ENCODE data around the gene WDR1. TPM values are rescaled to one million over a fixed set of nuclear protein-coding genes. Genes with fewer than 3 reads are reported as not detected.

The WDR1 gene
- total and polyA plus RNA-seq, 2 of the 13 experiments (the other 11 are each of a cell fraction or from before 2014, with no cell fraction given), result 106 to 198 TPM

DNA sequence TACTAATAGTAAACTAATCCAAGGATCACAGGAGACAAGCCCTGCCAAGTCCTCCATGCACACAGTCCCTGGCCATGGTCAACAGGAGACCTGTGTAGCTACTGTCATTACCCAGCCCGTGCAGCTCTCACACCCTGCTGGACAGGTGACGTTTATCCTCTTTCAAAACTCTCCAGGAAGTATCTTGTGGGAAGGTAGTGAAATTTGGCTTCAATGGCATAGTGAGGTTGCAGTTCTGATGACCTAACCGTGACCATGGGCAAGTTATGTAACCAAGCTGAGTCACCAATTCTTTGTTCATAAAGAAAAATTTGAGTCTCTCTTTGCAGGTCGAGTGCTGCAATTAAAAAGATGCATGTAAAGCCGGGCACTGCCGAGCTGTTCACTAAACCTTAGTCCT, 84.0 kb downstream of the WDR1 start (continued):
- TF ChIP-seq, protein P1, sequence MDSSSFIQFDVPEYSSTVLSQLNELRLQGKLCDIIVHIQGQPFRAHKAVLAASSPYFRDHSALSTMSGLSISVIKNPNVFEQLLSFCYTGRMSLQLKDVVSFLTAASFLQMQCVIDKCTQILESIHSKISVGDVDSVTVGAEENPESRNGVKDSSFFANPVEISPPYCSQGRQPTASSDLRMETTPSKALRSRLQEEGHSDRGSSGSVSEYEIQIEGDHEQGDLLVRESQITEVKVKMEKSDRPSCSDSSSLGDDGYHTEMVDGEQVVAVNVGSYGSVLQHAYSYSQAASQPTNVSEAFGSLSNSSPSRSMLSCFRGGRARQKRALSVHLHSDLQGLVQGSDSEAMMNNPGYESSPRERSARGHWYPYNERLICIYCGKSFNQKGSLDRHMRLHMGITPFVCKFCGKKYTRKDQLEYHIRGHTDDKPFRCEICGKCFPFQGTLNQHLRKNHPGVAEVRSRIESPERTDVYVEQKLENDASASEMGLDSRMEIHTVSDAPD (CRISPR knock-in tag; IDR thresholded peaks at IDR 0.05), result no peak
- no peak for TF ChIP-seq BRD4 (CRISPR knock-in tag; IDR thresholded peaks at IDR 0.05)
- no peak for TF ChIP-seq AGO2 (optimal IDR thresholded peaks at IDR 0.05; ENCODE audit: low read depth, low read length)
- TF ChIP-seq RAD21 (CRISPR knock-in tag; IDR thresholded peaks at IDR 0.05), result no peak
- TF ChIP-seq, protein P2, sequence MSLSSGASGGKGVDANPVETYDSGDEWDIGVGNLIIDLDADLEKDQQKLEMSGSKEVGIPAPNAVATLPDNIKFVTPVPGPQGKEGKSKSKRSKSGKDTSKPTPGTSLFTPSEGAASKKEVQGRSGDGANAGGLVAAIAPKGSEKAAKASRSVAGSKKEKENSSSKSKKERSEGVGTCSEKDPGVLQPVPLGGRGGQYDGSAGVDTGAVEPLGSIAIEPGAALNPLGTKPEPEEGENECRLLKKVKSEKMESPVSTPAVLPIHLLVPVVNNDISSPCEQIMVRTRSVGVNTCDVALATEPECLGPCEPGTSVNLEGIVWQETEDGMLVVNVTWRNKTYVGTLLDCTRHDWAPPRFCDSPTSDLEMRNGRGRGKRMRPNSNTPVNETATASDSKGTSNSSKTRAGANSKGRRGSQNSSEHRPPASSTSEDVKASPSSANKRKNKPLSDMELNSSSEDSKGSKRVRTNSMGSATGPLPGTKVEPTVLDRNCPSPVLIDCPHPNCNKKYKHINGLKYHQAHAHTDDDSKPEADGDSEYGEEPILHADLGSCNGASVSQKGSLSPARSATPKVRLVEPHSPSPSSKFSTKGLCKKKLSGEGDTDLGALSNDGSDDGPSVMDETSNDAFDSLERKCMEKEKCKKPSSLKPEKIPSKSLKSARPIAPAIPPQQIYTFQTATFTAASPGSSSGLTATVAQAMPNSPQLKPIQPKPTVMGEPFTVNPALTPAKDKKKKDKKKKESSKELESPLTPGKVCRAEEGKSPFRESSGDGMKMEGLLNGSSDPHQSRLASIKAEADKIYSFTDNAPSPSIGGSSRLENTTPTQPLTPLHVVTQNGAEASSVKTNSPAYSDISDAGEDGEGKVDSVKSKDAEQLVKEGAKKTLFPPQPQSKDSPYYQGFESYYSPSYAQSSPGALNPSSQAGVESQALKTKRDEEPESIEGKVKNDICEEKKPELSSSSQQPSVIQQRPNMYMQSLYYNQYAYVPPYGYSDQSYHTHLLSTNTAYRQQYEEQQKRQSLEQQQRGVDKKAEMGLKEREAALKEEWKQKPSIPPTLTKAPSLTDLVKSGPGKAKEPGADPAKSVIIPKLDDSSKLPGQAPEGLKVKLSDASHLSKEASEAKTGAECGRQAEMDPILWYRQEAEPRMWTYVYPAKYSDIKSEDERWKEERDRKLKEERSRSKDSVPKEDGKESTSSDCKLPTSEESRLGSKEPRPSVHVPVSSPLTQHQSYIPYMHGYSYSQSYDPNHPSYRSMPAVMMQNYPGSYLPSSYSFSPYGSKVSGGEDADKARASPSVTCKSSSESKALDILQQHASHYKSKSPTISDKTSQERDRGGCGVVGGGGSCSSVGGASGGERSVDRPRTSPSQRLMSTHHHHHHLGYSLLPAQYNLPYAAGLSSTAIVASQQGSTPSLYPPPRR (CRISPR knock-in tag; IDR thresholded peaks at IDR 0.05; ENCODE audit: borderline replicate concordance), result no peak
- TF ChIP-seq NCOA5 (CRISPR knock-in tag; IDR thresholded peaks at IDR 0.05), result no peak
- TF ChIP-seq, protein P3, sequence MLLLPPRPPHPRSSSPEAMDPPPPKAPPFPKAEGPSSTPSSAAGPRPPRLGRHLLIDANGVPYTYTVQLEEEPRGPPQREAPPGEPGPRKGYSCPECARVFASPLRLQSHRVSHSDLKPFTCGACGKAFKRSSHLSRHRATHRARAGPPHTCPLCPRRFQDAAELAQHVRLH (CRISPR knock-in tag; IDR thresholded peaks at IDR 0.05; ENCODE audit: borderline replicate concordance, low read depth), result 0 out of 2 replicates have a peak, but pooled peaks have one; percentile 23
- TF ChIP-seq, protein P4, sequence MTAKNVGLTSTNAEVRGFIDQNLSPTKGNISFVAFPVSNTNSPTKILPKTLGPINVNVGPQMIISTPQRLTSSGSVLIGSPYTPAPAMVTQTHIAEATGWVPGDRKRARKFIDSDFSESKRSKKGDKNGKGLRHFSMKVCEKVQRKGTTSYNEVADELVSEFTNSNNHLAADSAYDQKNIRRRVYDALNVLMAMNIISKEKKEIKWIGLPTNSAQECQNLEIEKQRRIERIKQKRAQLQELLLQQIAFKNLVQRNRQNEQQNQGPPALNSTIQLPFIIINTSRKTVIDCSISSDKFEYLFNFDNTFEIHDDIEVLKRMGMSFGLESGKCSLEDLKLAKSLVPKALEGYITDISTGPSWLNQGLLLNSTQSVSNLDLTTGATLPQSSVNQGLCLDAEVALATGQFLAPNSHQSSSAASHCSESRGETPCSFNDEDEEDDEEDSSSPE (CRISPR knock-in tag; IDR thresholded peaks at IDR 0.05), result no peak
- TF ChIP-seq, protein P5, sequence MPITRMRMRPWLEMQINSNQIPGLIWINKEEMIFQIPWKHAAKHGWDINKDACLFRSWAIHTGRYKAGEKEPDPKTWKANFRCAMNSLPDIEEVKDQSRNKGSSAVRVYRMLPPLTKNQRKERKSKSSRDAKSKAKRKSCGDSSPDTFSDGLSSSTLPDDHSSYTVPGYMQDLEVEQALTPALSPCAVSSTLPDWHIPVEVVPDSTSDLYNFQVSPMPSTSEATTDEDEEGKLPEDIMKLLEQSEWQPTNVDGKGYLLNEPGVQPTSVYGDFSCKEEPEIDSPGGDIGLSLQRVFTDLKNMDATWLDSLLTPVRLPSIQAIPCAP (CRISPR knock-in tag; IDR thresholded peaks at IDR 0.05; ENCODE audit: low read depth), result no peak
- no peak for TF ChIP-seq RFX3 (CRISPR knock-in tag; IDR thresholded peaks at IDR 0.05)
- no peak for TF ChIP-seq FOXA3 (CRISPR knock-in tag; IDR thresholded peaks at IDR 0.05)
- TF ChIP-seq SAP130 (CRISPR knock-in tag; IDR thresholded peaks at IDR 0.05; ENCODE audit: low read depth), result peak; percentile 60; the same call in 1 of the 2 replicates
- TF ChIP-seq, protein P6, sequence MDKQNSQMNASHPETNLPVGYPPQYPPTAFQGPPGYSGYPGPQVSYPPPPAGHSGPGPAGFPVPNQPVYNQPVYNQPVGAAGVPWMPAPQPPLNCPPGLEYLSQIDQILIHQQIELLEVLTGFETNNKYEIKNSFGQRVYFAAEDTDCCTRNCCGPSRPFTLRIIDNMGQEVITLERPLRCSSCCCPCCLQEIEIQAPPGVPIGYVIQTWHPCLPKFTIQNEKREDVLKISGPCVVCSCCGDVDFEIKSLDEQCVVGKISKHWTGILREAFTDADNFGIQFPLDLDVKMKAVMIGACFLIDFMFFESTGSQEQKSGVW (CRISPR knock-in tag; IDR thresholded peaks at IDR 0.05; ENCODE audit: borderline replicate concordance), result no peak
- TF ChIP-seq ZFP36L2 (CRISPR knock-in tag; IDR thresholded peaks at IDR 0.05), result no peak
- TF ChIP-seq RFXANK (CRISPR knock-in tag; IDR thresholded peaks at IDR 0.05), result no peak
- no peak for TF ChIP-seq ZNF264 (CRISPR knock-in tag; IDR thresholded peaks at IDR 0.05)
- TF ChIP-seq CEBPB (IDR thresholded peaks at IDR 0.05; ENCODE audit: borderline replicate concordance, low read depth, low read length), result peak; percentile 9; the same call in 1 of the 2 replicates
- TF ChIP-seq ZNF430 (CRISPR knock-in tag; IDR thresholded peaks at IDR 0.05), result no peak
- TF ChIP-seq JARID2 (CRISPR knock-in tag; IDR thresholded peaks at IDR 0.05; ENCODE audit: insufficient replicate concordance), result no peak
- TF ChIP-seq, protein P7, sequence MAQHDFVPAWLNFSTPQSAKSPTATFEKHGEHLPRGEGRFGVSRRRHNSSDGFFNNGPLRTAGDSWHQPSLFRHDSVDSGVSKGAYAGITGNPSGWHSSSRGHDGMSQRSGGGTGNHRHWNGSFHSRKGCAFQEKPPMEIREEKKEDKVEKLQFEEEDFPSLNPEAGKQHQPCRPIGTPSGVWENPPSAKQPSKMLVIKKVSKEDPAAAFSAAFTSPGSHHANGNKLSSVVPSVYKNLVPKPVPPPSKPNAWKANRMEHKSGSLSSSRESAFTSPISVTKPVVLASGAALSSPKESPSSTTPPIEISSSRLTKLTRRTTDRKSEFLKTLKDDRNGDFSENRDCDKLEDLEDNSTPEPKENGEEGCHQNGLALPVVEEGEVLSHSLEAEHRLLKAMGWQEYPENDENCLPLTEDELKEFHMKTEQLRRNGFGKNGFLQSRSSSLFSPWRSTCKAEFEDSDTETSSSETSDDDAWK (CRISPR knock-in tag; IDR thresholded peaks at IDR 0.05), result no peak
- no peak for TF ChIP-seq ATF1 (CRISPR knock-in tag; IDR thresholded peaks at IDR 0.05)
